ENCODE results near the gene PFKFB2.
A peak's percentile ranks its signal among the peaks of the same experiment; 100 is the strongest.

PFKFB2 gene

GRCh38 chr1:207052911-207053769 lies at the start of gene PFKFB2:
Gene PFKFB2, plus strand, starts transcription at chr1:207053275. Its CDS starts 1,443 bp downstream, at chr1:207054718.
- DNase-seq: peak; percentile 92

GRCh38 chr1:207004931-207005830 lies 47.9 kb upstream of the PFKFB2 start:
- peak; percentile 30 for DNase-seq

- DNase-seq: no peak
Observed at GRCh38 chr1:207006083-207006482, 47.0 kb upstream of the PFKFB2 start.

- no peak for DNase-seq
Observed at GRCh38 chr1:207006914-207007313, 46.2 kb upstream of the PFKFB2 start.

- no peak for DNase-seq
Observed at GRCh38 chr1:207007352-207008033, 45.6 kb upstream of the PFKFB2 start.

- no peak for DNase-seq
Observed at GRCh38 chr1:207009182-207009850, 43.8 kb upstream of the PFKFB2 start.

GRCh38 chr1:207009945-207010344 lies 43.1 kb upstream of the PFKFB2 start:
- no peak for DNase-seq

- no peak for DNase-seq
Observed at GRCh38 chr1:207010726-207011125, 42.3 kb upstream of the PFKFB2 start.

GRCh38 chr1:207013321-207014085 lies 39.6 kb upstream of the PFKFB2 start:
- no peak for DNase-seq

- DNase-seq: no peak
Observed at GRCh38 chr1:207014728-207015127, 38.3 kb upstream of the PFKFB2 start.

- DNase-seq: no peak
Observed at GRCh38 chr1:207015791-207016190, 37.3 kb upstream of the PFKFB2 start.

GRCh38 chr1:207017615-207018559 lies 35.2 kb upstream of the PFKFB2 start:
- DNase-seq: no peak

- DNase-seq: no peak
Observed at GRCh38 chr1:207018707-207019106, 34.4 kb upstream of the PFKFB2 start.

GRCh38 chr1:207019161-207019560 lies 33.9 kb upstream of the PFKFB2 start:
- no peak for DNase-seq

GRCh38 chr1:207019661-207020060 lies 33.4 kb upstream of the PFKFB2 start:
- no peak for DNase-seq

GRCh38 chr1:207020065-207020708 lies 32.9 kb upstream of the PFKFB2 start:
- DNase-seq: no peak

- DNase-seq: no peak
Observed at GRCh38 chr1:207020709-207021107, 32.4 kb upstream of the PFKFB2 start.

- DNase-seq: no peak
Observed at GRCh38 chr1:207021139-207021861, 31.8 kb upstream of the PFKFB2 start.

- no peak for DNase-seq
Observed at GRCh38 chr1:207021876-207022596, 31.0 kb upstream of the PFKFB2 start.

Data from activated CD4-positive, alpha-beta T cell treated with anti-CD3 and anti-CD28 coated beads, Interleukin-2, amount 50 U/mL, for 16 hours (primary cell).